NCI-H2196 treated with DMSO at 0.1 percent for 48 hours (cell line): Measurements from ENCODE around the gene ZNF761.
A peak's percentile ranks its signal among the peaks of the same experiment; 100 is the strongest.
"Not testable (repeated sequence)": the region's sequence is repeated elsewhere in the genome, so short reads cannot be mapped to it uniquely, and the experiment has no call there.

Source experiments
- DNase-seq: peaks from one replicate; lab custom pipeline; 2025; ENCODE audit not compliant: unreplicated experiment; lab: John Stamatoyannopoulos, UW

The ZNF761 gene

GRCh38 chr19:53431399-53432087 lies at the start of gene ZNF761:
TSS of gene ZNF761 (plus strand) at chr19:53431984. CDS start at chr19:53447269, 15,285 bp downstream.
- DNase-seq, result peak; percentile 94

- DNase-seq, result no peak
Observed at GRCh38 chr19:53388168-53388567, 43.6 kb upstream of the ZNF761 start.

GRCh38 chr19:53388904-53389303 lies 42.9 kb upstream of the ZNF761 start:
- DNase-seq, result no peak

- DNase-seq, result no peak
Observed at GRCh38 chr19:53389571-53389970, 42.2 kb upstream of the ZNF761 start.

- no peak for DNase-seq
Observed at GRCh38 chr19:53389978-53390377, 41.8 kb upstream of the ZNF761 start.

- peak; percentile 13 for DNase-seq
Observed at GRCh38 chr19:53394522-53394973, 37.2 kb upstream of the ZNF761 start.

- peak; percentile 78 for DNase-seq
Observed at GRCh38 chr19:53394974-53395839, 36.6 kb upstream of the ZNF761 start, which contains the start of gene ZNF765. TSS of gene ZNF765 (plus strand) at chr19:53395149. CDS start at chr19:53398016, 2,867 bp downstream.

GRCh38 chr19:53395840-53396524 lies 35.8 kb upstream of the ZNF761 start:
- DNase-seq, result not testable (repeated sequence)

- no peak for DNase-seq
Observed at GRCh38 chr19:53396525-53396868, 35.3 kb upstream of the ZNF761 start.

- not testable (repeated sequence) for DNase-seq
Observed at GRCh38 chr19:53397918-53398317, 33.9 kb upstream of the ZNF761 start.

- DNase-seq, result no peak
Observed at GRCh38 chr19:53409505-53410204, 22.1 kb upstream of the ZNF761 start.

- not testable (repeated sequence) for DNase-seq
Observed at GRCh38 chr19:53420520-53421315, 11.1 kb upstream of the ZNF761 start.

- no peak for DNase-seq
Observed at GRCh38 chr19:53422551-53422950, 9.2 kb upstream of the ZNF761 start.

GRCh38 chr19:53423074-53423473 lies 8.7 kb upstream of the ZNF761 start:
- not testable (repeated sequence) for DNase-seq

GRCh38 chr19:53423680-53424079 lies 8.1 kb upstream of the ZNF761 start:
- not testable (repeated sequence) for DNase-seq

- peak; percentile 3 for DNase-seq
Observed at GRCh38 chr19:53424968-53425597, 6.7 kb upstream of the ZNF761 start.

- no peak for DNase-seq
Observed at GRCh38 chr19:53432088-53432661, 391 bp downstream of the ZNF761 start.

GRCh38 chr19:53443809-53444208 lies 12.0 kb downstream of the ZNF761 start:
- not testable (repeated sequence) for DNase-seq

- DNase-seq, result not testable (repeated sequence)
Observed at GRCh38 chr19:53447196-53447595, 15.4 kb downstream of the ZNF761 start.
